ENCODE data around the gene CPA2.

CPA2 gene

DNA sequence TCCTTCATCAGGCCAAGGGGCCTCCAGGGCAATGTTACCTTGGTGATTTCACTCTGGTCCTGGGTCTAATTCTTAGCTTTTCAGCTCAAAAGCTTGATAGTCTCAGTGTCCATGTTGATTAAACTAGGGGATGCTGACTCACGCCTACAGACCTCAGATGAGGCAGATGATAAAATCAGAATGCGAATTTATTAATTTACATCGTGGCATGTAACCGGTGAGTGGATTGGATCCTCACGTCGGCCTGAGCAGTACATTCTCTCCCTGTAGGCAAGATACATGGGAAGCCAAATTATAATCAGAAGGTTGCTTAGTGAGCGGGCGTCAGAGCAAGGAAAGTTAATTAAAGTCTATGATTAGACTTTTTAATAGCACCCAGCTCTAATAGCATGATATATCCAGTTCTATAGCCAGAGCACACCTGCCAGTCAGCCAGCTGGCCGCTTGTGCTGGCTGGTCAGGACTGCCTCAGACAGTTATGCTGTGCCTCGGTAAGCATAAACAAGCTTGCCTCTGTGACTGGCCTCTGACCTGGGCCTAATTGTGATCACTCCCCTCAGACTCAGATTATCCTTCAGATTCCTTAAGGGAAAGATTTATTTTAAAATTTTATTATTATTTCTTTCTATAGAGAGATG lies 57.8 kb downstream of the CPA2 start:
- Histone ChIP-seq H3K27me3 (ENCODE audit: control insufficient read depth, insufficient read depth, low read length, poor library complexity, severe bottlenecking) (no peaks in the 10 kb centered on the region), H3K4me3 (ENCODE audit: insufficient read depth, low read depth, low read length) (no peak overlapping the region), H3K27ac (ENCODE audit: insufficient read depth, low read depth, low read length, poor library complexity, severe bottlenecking) (no peak overlapping the region), H3K9me3 (ENCODE audit: control insufficient read depth, low read length) (no peaks in the 10 kb centered on the region), H3K36me3 (ENCODE audit: control insufficient read depth, insufficient read depth, low read length) (no peaks in the 10 kb centered on the region), H3K4me1 (ENCODE audit: control insufficient read depth, insufficient read depth, low read length) (peaks cover 5% of the 10 kb centered on the region)
- WGBS, 2 experiments, result 96 to 97% methylated on average over 10 of the region's 10 CpGs

DNA sequence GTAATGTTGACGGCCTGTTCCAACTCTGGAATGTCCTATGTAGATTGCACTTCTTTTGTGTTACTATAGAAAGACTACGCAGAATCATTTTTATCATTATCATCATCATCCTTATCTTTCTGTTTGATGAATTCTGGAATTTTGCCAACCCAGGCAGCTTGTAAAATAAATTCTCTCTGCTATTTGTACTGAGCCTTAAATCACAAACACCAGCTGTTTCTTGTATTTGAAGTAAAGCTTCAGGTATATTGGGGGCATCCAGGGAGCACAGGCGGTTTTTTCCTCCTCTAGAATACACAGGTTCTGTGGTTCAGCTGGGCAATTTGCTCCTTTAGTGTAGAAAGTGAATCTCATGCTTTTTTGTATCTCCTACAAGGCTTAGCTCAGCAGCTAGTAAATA lies 63.0 kb downstream of the CPA2 start:
- Histone ChIP-seq H3K27me3 (ENCODE audit: control insufficient read depth, insufficient read depth, low read length, poor library complexity, severe bottlenecking) (no peaks in the 10 kb centered on the region), H3K9me3 (ENCODE audit: control insufficient read depth, low read length) (no peaks in the 10 kb centered on the region), H3K27ac (ENCODE audit: insufficient read depth, low read depth, low read length, poor library complexity, severe bottlenecking) (no peak overlapping the region), H3K4me3 (ENCODE audit: insufficient read depth, low read depth, low read length) (no peak overlapping the region), H3K4me1 (ENCODE audit: control insufficient read depth, insufficient read depth, low read length) (no peaks in the 10 kb centered on the region), H3K36me3 (ENCODE audit: control insufficient read depth, insufficient read depth, low read length) (no peaks in the 10 kb centered on the region)
- WGBS, 2 experiments, result 92 to 96% methylated on average over 3 of the region's 3 CpGs

DNA sequence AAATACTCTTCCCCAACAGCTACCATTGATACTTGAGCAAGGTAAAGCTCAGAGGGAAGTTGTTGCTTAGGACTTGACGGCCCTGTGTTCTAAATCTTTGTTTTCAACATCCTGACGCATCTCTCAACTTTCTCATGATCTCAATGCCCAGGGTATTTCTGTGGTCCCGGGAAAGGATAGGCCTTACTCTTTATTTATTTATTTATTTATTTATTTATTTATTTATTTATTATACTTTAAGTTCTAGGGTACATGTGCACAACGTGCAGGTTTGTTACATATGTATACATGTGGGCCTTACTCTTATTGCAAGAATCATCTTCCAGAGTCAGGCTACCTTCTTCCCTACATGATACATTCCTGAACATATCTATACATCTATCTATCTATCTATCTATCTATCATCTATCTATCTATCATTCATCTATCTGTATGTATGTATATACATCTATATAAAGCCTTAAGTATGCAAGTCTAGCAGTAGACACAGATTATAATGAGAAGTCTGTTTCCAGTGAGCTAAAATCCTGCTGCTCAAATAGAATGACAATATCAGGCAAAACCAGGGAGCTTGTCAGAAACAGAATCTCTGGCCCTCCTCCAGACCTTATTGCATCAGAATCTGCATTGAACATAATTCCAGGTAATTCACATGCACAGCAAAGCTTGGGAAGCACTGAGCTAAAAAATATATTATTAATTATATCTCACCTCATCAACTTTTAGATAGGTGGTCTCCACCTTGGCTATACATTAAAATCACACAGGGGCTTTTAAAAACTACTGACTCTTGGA lies 65.8 kb downstream of the CPA2 start:
- no peaks in the 10 kb centered on the region for H3K9me3 ChIP-seq (ENCODE audit: control insufficient read depth, low read length)
- WGBS, 2 experiments, result 92 to 96% methylated on average over 3 of the region's 4 CpGs
- H3K36me3 ChIP-seq (ENCODE audit: control insufficient read depth, insufficient read depth, low read length), result no peaks in the 10 kb centered on the region

DNA sequence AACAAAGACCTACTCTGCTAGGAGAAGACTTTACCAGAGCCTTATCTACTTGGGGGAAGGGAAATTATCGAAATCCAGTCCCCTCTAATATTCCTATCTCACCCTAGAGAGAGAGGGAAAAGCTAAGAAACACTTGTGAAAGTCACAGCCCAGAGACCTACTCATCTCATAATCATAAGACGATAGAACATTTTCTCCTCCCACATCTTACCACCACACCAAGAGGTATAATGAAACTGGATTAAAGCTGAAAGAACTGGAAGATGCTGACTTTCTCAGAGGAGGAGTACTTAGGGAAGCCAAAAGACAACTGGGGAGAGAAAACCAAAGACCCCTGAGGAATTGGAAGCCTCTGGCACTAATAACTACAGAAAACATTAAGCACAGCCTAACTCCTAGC lies 67.2 kb downstream of the CPA2 start:
- Histone ChIP-seq H3K4me1 (ENCODE audit: control insufficient read depth, insufficient read depth, low read length) (no peaks in the 10 kb centered on the region), H3K27me3 (ENCODE audit: control insufficient read depth, insufficient read depth, low read length, poor library complexity, severe bottlenecking) (no peaks in the 10 kb centered on the region), H3K9me3 (ENCODE audit: control insufficient read depth, low read length) (no peaks in the 10 kb centered on the region), H3K36me3 (ENCODE audit: control insufficient read depth, insufficient read depth, low read length) (no peaks in the 10 kb centered on the region), H3K27ac (ENCODE audit: insufficient read depth, low read depth, low read length, poor library complexity, severe bottlenecking) (no peak overlapping the region), H3K4me3 (ENCODE audit: insufficient read depth, low read depth, low read length) (no peak overlapping the region)
- WGBS, 2 experiments, result 96% methylated on average over 2 of the region's 2 CpGs; no CpG with 5 or more reads in 1 of the 2 experiments

More for the DNA sequence above, 65.8 kb downstream of the CPA2 start:
- H3K27ac ChIP-seq (ENCODE audit: insufficient read depth, low read depth, low read length, poor library complexity, severe bottlenecking), result no peak overlapping the region
- no peak overlapping the region for H3K4me3 ChIP-seq (ENCODE audit: insufficient read depth, low read depth, low read length)
- no peaks in the 10 kb centered on the region for H3K4me1 ChIP-seq (ENCODE audit: control insufficient read depth, insufficient read depth, low read length)
- H3K27me3 ChIP-seq (ENCODE audit: control insufficient read depth, insufficient read depth, low read length, poor library complexity, severe bottlenecking), result no peaks in the 10 kb centered on the region

DNA sequence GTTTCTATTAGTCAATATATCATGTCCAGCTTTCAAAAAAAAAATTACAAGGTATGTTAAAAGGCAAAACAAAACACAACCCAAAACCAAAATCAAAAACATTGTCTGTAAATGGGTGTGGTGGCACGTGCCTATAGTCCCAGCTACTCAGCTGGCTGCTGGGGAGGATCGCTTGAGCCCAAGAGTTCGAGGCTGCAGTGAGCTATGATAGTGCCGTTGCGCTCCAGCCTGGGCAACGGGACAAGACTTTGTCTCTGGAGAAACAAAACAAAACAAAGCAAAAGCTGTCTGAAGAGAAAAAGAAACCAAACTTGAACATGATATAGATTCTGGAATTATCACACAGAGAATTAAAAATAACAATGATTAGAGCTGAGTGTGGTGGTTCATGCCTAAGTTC lies 67.6 kb downstream of the CPA2 start:
- Histone ChIP-seq H3K4me3 (ENCODE audit: insufficient read depth, low read depth, low read length) (no peak overlapping the region), H3K9me3 (ENCODE audit: control insufficient read depth, low read length) (no peaks in the 10 kb centered on the region), H3K27me3 (ENCODE audit: control insufficient read depth, insufficient read depth, low read length, poor library complexity, severe bottlenecking) (no peaks in the 10 kb centered on the region), H3K4me1 (ENCODE audit: control insufficient read depth, insufficient read depth, low read length) (no peaks in the 10 kb centered on the region), H3K27ac (ENCODE audit: insufficient read depth, low read depth, low read length, poor library complexity, severe bottlenecking) (no peak overlapping the region), H3K36me3 (ENCODE audit: control insufficient read depth, insufficient read depth, low read length) (no peaks in the 10 kb centered on the region)
- WGBS, 2 experiments, result 91 to 94% methylated on average over 6 of the region's 6 CpGs

DNA sequence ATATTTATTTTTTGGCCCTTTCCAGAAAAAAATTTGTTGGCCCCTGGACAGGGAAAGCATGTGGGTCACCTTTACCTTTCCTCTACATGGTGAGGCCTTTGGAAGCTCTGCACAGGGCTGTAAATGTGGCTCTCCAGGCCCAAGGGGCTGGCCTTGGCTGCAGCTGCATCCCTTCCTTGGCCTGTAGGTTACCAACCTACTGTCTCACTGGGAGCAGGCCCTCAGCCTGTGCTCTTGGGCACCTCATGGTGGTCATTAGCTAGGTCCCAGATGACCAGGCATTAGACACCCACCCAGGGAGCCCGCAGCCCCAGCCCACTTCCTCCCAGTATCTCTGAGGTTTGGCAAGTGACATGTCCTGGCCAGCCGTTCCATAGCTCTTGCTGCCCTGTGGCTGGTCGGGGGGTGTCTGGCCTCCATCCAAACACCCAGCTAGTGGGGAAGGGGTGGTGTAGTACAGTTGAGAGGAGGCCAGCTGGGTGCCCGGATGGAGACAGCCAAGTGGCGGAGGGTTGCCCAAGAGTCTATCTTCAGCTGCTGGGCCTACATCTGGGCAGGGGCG lies 70.8 kb downstream of the CPA2 start:
- H3K27me3 ChIP-seq (ENCODE audit: control insufficient read depth, insufficient read depth, low read length, poor library complexity, severe bottlenecking), result no peaks in the 10 kb centered on the region
- no peaks in the 10 kb centered on the region for H3K36me3 ChIP-seq (ENCODE audit: control insufficient read depth, insufficient read depth, low read length)
- 96 to 97% methylated on average over 6 of the region's 6 CpGs for WGBS, 2 experiments

DNA sequence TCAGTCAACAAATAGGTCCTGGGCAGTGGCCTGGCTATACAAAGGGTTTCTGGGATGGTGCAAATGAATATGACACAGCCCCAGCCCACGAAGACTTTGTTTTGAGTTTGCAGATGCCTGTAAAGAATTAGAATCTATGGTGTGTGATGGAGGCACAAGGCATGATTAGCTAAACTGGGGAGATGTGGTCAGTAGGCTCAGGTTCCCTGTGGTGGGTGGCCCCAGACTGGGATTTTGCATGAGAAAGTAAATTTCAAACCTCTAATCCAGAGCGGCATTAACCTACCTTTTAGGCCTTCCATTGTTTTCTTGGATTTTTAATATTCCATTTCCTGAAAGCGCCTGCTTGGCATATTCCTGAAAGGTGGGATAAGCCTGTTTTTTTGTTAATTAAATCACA lies 71.6 kb downstream of the CPA2 start:
- no peak overlapping the region for H3K27ac ChIP-seq (ENCODE audit: insufficient read depth, low read depth, low read length, poor library complexity, severe bottlenecking)
- H3K4me1 ChIP-seq (ENCODE audit: control insufficient read depth, insufficient read depth, low read length), result no peaks in the 10 kb centered on the region
- no peaks in the 10 kb centered on the region for H3K9me3 ChIP-seq (ENCODE audit: control insufficient read depth, low read length)
- no peak overlapping the region for H3K4me3 ChIP-seq (ENCODE audit: insufficient read depth, low read depth, low read length)
- H3K36me3 ChIP-seq (ENCODE audit: control insufficient read depth, insufficient read depth, low read length), result no peaks in the 10 kb centered on the region
- 68 to 76% methylated on average over 2 to 3 of the region's 3 CpGs for WGBS, 2 experiments
- no peaks in the 10 kb centered on the region for H3K27me3 ChIP-seq (ENCODE audit: control insufficient read depth, insufficient read depth, low read length, poor library complexity, severe bottlenecking)

More for the DNA sequence above, 70.8 kb downstream of the CPA2 start:
- H3K4me1 ChIP-seq (ENCODE audit: control insufficient read depth, insufficient read depth, low read length), result no peaks in the 10 kb centered on the region
- no peak overlapping the region for H3K27ac ChIP-seq (ENCODE audit: insufficient read depth, low read depth, low read length, poor library complexity, severe bottlenecking)
- H3K4me3 ChIP-seq (ENCODE audit: insufficient read depth, low read depth, low read length), result no peak overlapping the region
- no peaks in the 10 kb centered on the region for H3K9me3 ChIP-seq (ENCODE audit: control insufficient read depth, low read length)
